Breast epithelium (tissue), 3 donors: ENCODE measurements around the gene SLC2A4RG.

Experiments
- CTCF ChIP-seq, 3 donors: fragments of 450-650 bp; IDR thresholded peaks; one replicate each; pipeline ENCODE4 v1.5.1; 2016 to 2017; ENCODE audit warnings: antibody characterized with exemption in 3 of 3, mild to moderate bottlenecking in 3 of 3, moderate library complexity in 3 of 3
- POLR2A ChIP-seq: fragments of 450-650 bp; IDR thresholded peaks from one replicate; pipeline ENCODE4 v1.6.1; 2016; ENCODE audit warnings: antibody characterized with exemption, mild to moderate bottlenecking, moderate library complexity
- POLR2AphosphoS5 ChIP-seq, 3 donors: sonication (generic); formaldehyde crosslinking; IDR thresholded peaks; one replicate each; pipeline ENCODE4 v1.6.1; 2017; ENCODE audit warnings: antibody characterized with exemption in 3 of 3

- TF ChIP-seq CTCF (IDR thresholded peaks at IDR 0.05) (no peak), POLR2A (no peak), POLR2AphosphoS5 (IDR thresholded peaks at IDR 0.05) (no peak)
Observed at GRCh38 chr20:63748070-63748933, 8.7 kb downstream of the SLC2A4RG start.
